ENCODE measurements around the gene TMEM59L.

The TMEM59L gene

DNA sequence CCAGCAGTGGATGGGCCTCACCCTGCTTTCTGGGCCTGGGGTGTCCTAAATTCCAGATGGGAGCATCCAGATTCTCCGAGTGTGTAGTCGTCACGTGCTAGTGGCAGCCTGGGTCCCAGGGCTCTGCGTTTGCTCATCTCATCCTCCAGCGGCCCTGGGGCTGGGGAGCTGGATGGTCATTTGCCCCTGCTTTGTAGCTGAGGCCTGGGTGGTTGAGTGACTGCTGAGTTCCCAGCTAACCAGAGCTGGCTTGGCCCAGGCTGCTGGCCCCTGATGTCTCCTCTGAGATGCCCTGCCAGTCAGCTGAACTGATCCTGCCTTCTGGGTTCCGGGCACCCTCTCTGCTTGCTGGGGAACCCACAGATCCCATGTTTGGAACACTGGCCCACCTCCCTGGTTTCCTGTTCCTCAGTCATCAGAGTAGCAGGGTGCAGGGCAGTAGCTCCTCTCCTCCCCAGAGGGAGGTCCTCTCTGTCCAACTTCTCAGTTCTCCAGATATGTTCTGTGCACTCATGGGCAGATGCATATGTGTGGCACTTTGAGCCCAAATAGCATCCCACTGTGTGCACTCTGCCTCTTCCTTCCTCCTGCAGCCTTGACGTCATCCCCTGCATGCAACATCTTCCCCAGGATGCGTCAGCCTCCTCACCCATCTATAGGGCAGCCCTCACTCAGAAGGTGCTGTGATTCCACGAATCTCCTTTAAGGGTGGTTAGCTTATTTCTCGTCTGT is 48.4 kb downstream of the TMEM59L start:
- ChIA-PET CTCF (no interaction called here), POLR2A (no interaction called here)
- no peak for DNase-seq (ENCODE audit: extremely low spot score)
- TF ChIP-seq FOXM1 (IDR thresholded peaks at IDR 0.05; ENCODE audit: borderline replicate concordance) (no peak), LEF1 (IDR thresholded peaks at IDR 0.05; ENCODE audit: borderline replicate concordance) (no peak)

DNA sequence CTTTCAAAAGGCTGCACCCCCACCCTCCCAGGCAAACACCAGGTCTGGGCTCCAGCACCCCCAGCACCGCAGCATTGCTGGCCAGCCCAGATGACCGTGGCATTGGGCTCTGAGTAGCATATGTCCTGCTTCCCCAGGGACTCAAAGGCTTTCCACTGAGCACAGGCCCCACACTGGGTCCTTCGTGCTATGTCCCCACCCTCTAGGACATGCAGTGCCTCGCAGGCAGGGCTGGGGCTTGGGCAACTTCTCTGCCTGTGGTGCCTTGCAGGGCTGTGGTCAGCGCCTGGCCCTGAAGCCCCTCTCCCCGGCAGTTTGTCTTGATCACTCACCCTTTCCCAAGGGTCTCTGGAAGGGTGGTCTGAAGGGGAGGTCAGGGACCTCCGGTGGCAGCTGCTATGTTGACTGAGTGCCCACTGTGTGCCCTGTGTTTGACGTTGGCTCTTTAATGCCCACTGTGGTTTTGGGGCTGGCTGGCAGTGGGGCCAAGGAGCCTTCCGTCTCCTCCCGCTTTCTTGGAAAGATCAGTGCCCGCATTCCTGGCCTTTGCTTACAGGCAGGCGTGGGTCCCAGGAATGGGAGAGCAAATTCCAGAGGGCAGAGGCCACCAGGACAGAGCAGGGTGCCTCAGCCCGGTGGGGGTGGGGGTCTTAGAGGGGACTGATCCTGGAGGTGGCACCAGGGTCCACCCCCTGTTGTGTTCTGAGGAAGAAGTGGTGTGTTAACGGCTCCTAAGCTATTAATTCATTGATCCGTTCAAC is 50.5 kb downstream of the TMEM59L start:
- POLR2A ChIA-PET, result no interaction called here
- CTCF ChIA-PET, result no interaction called here
- DNase-seq (ENCODE audit: extremely low spot score), result no peak
- TF ChIP-seq FOXK2 (IDR thresholded peaks at IDR 0.05) (no peak), NFRKB (IDR thresholded peaks at IDR 0.05) (no peak), SUZ12 (IDR thresholded peaks at IDR 0.05) (no peak), TARDBP (IDR thresholded peaks at IDR 0.05) (no peak), BHLHE40 (IDR thresholded peaks at IDR 0.05; ENCODE audit: borderline replicate concordance) (no peak), FOXM1 (IDR thresholded peaks at IDR 0.05; ENCODE audit: borderline replicate concordance) (no peak), L3MBTL2 (conservative IDR thresholded peaks at IDR 0.05) (no peak), ARNT (IDR thresholded peaks at IDR 0.05) (no peak), FOXA1 (IDR thresholded peaks at IDR 0.05) (no peak)

DNA sequence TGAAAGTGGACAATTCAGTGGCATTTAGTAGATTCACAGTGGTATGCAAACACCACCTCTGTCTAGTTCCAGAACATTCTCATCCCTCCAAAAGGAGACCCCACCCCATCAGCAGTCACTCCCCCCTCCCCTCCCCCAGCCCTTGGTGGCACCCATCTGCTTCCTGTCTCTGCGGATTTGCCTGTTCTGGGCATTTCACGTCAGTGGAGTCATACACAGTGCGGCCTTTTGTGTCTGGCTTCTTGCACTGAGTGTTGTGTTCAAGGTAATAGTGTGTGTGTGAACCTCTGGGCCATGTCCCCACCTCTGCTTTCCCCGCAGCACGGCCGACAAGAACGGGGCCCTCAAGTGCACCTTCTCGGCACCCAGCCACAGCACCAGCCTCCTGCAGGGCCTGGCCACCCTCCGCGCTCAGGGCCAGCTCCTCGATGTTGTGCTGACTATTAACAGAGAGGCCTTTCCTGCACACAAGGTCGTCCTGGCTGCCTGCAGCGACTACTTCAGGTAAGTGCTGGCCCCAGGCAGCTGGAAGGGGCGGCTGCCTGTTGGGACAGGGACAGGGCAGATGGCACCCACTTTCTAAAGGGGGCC is 51.4 kb downstream of the TMEM59L start:
- TF ChIP-seq LEF1 (IDR thresholded peaks at IDR 0.05; ENCODE audit: borderline replicate concordance), result no peak
- TF ChIP-seq, protein P1, sequence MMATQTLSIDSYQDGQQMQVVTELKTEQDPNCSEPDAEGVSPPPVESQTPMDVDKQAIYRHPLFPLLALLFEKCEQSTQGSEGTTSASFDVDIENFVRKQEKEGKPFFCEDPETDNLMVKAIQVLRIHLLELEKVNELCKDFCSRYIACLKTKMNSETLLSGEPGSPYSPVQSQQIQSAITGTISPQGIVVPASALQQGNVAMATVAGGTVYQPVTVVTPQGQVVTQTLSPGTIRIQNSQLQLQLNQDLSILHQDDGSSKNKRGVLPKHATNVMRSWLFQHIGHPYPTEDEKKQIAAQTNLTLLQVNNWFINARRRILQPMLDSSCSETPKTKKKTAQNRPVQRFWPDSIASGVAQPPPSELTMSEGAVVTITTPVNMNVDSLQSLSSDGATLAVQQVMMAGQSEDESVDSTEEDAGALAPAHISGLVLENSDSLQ (IDR thresholded peaks at IDR 0.05), result no peak
- no peak for TF ChIP-seq SUZ12 (IDR thresholded peaks at IDR 0.05)
- TF ChIP-seq ARNT (IDR thresholded peaks at IDR 0.05), result no peak
- TF ChIP-seq FOXK2 (IDR thresholded peaks at IDR 0.05), result no peak
- TF ChIP-seq FOXM1 (IDR thresholded peaks at IDR 0.05; ENCODE audit: borderline replicate concordance), result no peak
- TF ChIP-seq ELF4 (IDR thresholded peaks at IDR 0.05), result no peak
- no peak for TF ChIP-seq FOXA1 (IDR thresholded peaks at IDR 0.05)
- TF ChIP-seq SP1 (IDR thresholded peaks at IDR 0.05), result no peak
- TF ChIP-seq HDGF (IDR thresholded peaks at IDR 0.05; ENCODE audit: borderline replicate concordance), result no peak
- TF ChIP-seq ZNF384 (IDR thresholded peaks at IDR 0.05), result no peak
- no peak for TF ChIP-seq BHLHE40 (IDR thresholded peaks at IDR 0.05; ENCODE audit: borderline replicate concordance)
- no peak for TF ChIP-seq TARDBP (IDR thresholded peaks at IDR 0.05)
- no peak for TF ChIP-seq L3MBTL2 (conservative IDR thresholded peaks at IDR 0.05)
- TF ChIP-seq NFRKB (IDR thresholded peaks at IDR 0.05), result no peak
- ChIA-PET CTCF (no interaction called here), POLR2A (no interaction called here)
- DNase-seq (ENCODE audit: extremely low spot score), result no peak

GRCh38 chr19:18665771-18666202 is 53.1 kb downstream of the TMEM59L start:
- CTCF ChIA-PET, result no interaction called here
- POLR2A ChIA-PET, result no interaction called here
- TF ChIP-seq SUZ12 (IDR thresholded peaks at IDR 0.05), result no peak
- TF ChIP-seq LEF1 (IDR thresholded peaks at IDR 0.05; ENCODE audit: borderline replicate concordance), result no peak
- TF ChIP-seq FOXA1 (IDR thresholded peaks at IDR 0.05), result no peak
- TF ChIP-seq, protein P1 (IDR thresholded peaks at IDR 0.05), result no peak
- TF ChIP-seq SP1 (IDR thresholded peaks at IDR 0.05), result no peak
- no peak for TF ChIP-seq ARNT (IDR thresholded peaks at IDR 0.05)
- TF ChIP-seq NFRKB (IDR thresholded peaks at IDR 0.05), result no peak
- no peak for TF ChIP-seq CTBP1 (IDR thresholded peaks at IDR 0.05; ENCODE audit: borderline replicate concordance)
- DNase-seq (ENCODE audit: extremely low spot score), result no peak

- DNase-seq (ENCODE audit: extremely low spot score), result no peak
- CTCF ChIA-PET, result no interaction called here
- POLR2A ChIA-PET, result no interaction called here
- TF ChIP-seq LEF1 (IDR thresholded peaks at IDR 0.05; ENCODE audit: borderline replicate concordance) (no peak), SUZ12 (IDR thresholded peaks at IDR 0.05) (no peak), NFRKB (IDR thresholded peaks at IDR 0.05) (no peak), L3MBTL2 (conservative IDR thresholded peaks at IDR 0.05) (no peak), SP1 (IDR thresholded peaks at IDR 0.05) (no peak), BHLHE40 (IDR thresholded peaks at IDR 0.05; ENCODE audit: borderline replicate concordance) (no peak), CTBP1 (IDR thresholded peaks at IDR 0.05; ENCODE audit: borderline replicate concordance) (no peak), ZNF384 (IDR thresholded peaks at IDR 0.05) (no peak), ARNT (IDR thresholded peaks at IDR 0.05) (no peak), FOXK2 (IDR thresholded peaks at IDR 0.05) (no peak), FOXA1 (IDR thresholded peaks at IDR 0.05) (no peak), ELF4 (IDR thresholded peaks at IDR 0.05) (no peak), FOXM1 (IDR thresholded peaks at IDR 0.05; ENCODE audit: borderline replicate concordance) (no peak), TARDBP (IDR thresholded peaks at IDR 0.05) (no peak), HDGF (IDR thresholded peaks at IDR 0.05; ENCODE audit: borderline replicate concordance) (no peak)
- TF ChIP-seq, protein P1 (IDR thresholded peaks at IDR 0.05), result no peak
These were observed 53.6 kb downstream of the TMEM59L start for GRCh38 chr19:18666317-18666716.

DNA sequence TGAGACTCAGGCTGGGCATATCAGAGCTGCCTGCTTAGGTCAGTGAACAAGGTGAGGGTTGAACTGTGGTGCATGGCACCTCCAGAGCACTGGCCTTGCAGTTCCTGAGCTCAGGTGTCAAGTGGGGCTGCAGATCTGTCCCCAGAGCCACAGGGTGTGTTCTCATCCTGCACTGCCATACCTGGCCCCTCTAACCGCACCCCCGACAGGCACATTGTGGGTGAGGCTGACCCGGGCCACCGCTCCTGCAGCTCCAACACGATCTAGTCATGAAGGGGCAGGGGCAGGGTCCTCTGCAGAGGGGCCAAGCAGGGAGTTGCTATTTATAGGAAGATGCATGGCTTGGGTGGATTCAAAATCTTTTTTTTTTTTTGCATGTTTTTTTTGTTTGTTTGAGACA is 54.1 kb downstream of the TMEM59L start:
- ChIA-PET CTCF (no interaction called here), POLR2A (no interaction called here)
- DNase-seq (ENCODE audit: extremely low spot score), result no peak
- TF ChIP-seq TARDBP (IDR thresholded peaks at IDR 0.05) (no peak), BHLHE40 (IDR thresholded peaks at IDR 0.05; ENCODE audit: borderline replicate concordance) (no peak), LEF1 (IDR thresholded peaks at IDR 0.05; ENCODE audit: borderline replicate concordance) (no peak), HDGF (IDR thresholded peaks at IDR 0.05; ENCODE audit: borderline replicate concordance) (no peak), L3MBTL2 (conservative IDR thresholded peaks at IDR 0.05) (no peak), SP1 (IDR thresholded peaks at IDR 0.05) (no peak)
- TF ChIP-seq, protein P1 (IDR thresholded peaks at IDR 0.05), result no peak
